Measurements from ENCODE around the gene PPP1R13L. TPM values are rescaled to one million over a fixed set of nuclear protein-coding genes. Genes with fewer than 3 reads are reported as not detected.
"Not testable (repeated sequence)": the region's sequence is repeated elsewhere in the genome, so short reads cannot be mapped to it uniquely, and the experiment has no call there.

PPP1R13L gene
- total and polyA plus RNA-seq, 4 donors: 0.59 to 3.5 (median 2.0) TPM

DNA sequence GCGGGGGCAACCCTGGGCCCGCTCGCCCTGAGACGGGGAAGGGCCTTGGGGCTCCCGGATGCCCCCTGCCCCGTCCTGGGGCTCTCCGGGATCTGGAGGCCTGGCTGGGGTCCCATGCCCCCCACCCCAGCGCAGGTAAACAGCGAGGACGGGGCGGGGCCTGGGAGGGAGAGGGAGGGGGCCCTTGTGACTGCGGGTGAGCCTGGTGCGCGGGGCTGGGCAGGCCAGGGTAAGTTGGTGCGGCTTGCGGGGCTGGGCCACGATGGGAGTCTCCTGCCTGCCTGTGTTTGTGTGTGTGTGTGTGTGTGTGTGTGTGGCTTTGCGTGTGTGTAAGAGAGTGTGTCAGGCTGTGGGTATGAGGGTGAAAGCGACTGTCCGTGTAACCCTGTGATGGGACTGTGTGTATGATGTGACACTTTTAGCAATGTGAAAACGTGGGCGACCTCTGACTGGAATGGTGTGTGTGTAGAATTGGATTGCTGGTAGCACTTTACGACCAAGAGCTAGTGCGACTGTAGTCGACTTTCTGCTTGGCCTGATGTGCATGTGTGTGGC lies 63.9 kb downstream of the PPP1R13L start:
- H3K27ac ChIP-seq (ENCODE audit: low read depth, low read length): no peak overlapping the region
- peaks cover 38% of the 10 kb centered on the region for H3K27me3 ChIP-seq (ENCODE audit: control insufficient read depth, insufficient read depth, low read length)
- H3K9me3 ChIP-seq (ENCODE audit: control insufficient read depth, insufficient read depth, low read length): no peaks in the 10 kb centered on the region
- 18% methylated on average over 25 of the region's 25 CpGs for WGBS (ENCODE audit: insufficient coverage)
- DNase-seq (ENCODE audit: low read depth in 4 of 6, low spot score in 6 of 6): no peak
- no peak overlapping the region for H3K4me3 ChIP-seq (ENCODE audit: low read depth, low read length)
- peaks cover 7% of the 10 kb centered on the region for H3K4me1 ChIP-seq (ENCODE audit: control insufficient read depth, insufficient read depth, low read length)
- H3K36me3 ChIP-seq (ENCODE audit: control insufficient read depth, insufficient read depth, low read length): no peaks in the 10 kb centered on the region

DNA sequence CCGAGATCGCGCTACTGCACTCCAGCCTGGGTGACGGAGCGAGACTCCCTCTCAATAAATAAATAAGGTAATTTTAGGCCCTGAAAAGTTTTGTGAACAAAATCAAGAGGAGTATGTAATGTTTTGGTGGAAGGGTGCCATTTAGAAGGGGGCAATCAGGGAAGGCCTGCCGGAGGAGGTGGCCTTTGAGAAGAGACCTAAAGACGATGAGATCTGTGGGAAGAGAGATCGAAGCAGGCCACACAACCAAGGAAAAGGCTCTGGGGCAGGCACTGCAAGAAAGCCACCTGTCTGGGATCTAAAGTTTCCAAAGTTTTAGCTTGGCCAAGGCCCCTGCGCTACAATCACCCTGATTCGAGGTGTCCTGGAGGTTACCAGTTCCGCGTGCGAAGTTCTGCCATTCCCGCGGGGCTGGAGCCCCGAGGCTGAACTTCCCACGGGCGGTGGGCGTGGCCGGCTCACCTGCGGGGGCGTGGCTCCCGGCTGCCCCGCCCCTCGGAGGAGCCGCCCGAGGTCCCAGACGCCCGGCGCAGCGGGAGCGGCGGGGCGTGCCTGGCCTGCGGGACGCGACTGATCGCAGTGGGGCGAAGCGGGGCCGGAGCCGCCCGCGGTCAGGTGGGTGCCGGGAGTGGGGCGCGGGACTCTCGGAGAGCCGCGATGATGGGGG lies 64.5 kb downstream of the PPP1R13L start, which contains the start of gene KLC3:
Gene KLC3 (plus strand): TSS at position 519 of the 667 bp plus-strand sequence. CDS start 4,792 bp downstream, outside the sequence.
- no peaks in the 10 kb centered on the region for H3K9me3 ChIP-seq (ENCODE audit: control insufficient read depth, insufficient read depth, low read length)
- no peaks in the 10 kb centered on the region for H3K36me3 ChIP-seq (ENCODE audit: control insufficient read depth, insufficient read depth, low read length)
- H3K27ac ChIP-seq (ENCODE audit: low read depth, low read length): no peak within 1 kb of the TSS
- H3K4me1 ChIP-seq (ENCODE audit: control insufficient read depth, insufficient read depth, low read length): peaks cover 7% of the 10 kb centered on the region
- no peak for DNase-seq (ENCODE audit: low read depth in 4 of 6, low spot score in 6 of 6)
- 2% methylated on average over 45 of the region's 50 CpGs for WGBS (ENCODE audit: insufficient coverage)
- no peak within 1 kb of the TSS for H3K4me3 ChIP-seq (ENCODE audit: low read depth, low read length)
- peaks cover 36% of the 10 kb centered on the region for H3K27me3 ChIP-seq (ENCODE audit: control insufficient read depth, insufficient read depth, low read length)

- Histone ChIP-seq H3K27ac (ENCODE audit: low read depth, low read length) (no peak overlapping the region), H3K4me1 (ENCODE audit: control insufficient read depth, insufficient read depth, low read length) (peaks cover 7% of the 10 kb centered on the region), H3K27me3 (ENCODE audit: control insufficient read depth, insufficient read depth, low read length) (peaks cover 31% of the 10 kb centered on the region), H3K9me3 (ENCODE audit: control insufficient read depth, insufficient read depth, low read length) (no peaks in the 10 kb centered on the region), H3K4me3 (ENCODE audit: low read depth, low read length) (no peak overlapping the region), H3K36me3 (ENCODE audit: control insufficient read depth, insufficient read depth, low read length) (no peaks in the 10 kb centered on the region)
- 100% methylated on average over 2 of the region's 6 CpGs for WGBS (ENCODE audit: insufficient coverage)
- DNase-seq (ENCODE audit: low read depth in 4 of 6, low spot score in 6 of 6): no peak
Observed at GRCh38 chr19:45339629-45340028, 65.2 kb downstream of the PPP1R13L start.

DNA sequence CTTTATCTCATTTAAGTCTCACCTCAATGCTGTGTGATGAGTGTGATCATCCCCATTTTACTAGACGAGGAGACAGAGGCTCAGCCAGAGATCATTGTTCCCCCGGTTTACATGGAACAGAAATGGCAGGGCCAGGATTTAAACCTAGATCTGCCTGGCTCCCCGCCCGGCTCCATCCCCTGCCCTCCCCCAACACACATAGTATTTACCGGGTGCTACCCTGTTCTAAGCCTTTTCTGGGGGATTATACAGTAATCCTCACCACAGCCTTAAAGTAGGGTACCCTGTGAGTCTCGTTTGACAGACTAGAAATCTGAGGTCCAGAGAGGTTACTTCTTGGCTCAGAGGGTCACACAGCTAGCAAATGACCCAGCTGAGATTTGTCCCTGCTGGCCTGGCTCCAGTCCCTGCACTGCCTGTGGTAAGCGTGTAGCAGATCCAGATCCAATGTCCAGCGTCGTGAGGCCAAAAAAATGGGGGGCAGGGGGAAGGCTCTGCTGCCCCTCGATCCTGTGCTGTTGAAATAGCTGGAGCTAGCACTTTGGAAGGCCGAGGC lies 68.1 kb downstream of the PPP1R13L start:
- no peak for DNase-seq (ENCODE audit: low read depth in 4 of 6, low spot score in 6 of 6)
- Histone ChIP-seq H3K4me1 (ENCODE audit: control insufficient read depth, insufficient read depth, low read length) (peaks cover 7% of the 10 kb centered on the region), H3K4me3 (ENCODE audit: low read depth, low read length) (no peak overlapping the region), H3K9me3 (ENCODE audit: control insufficient read depth, insufficient read depth, low read length) (no peaks in the 10 kb centered on the region), H3K27me3 (ENCODE audit: control insufficient read depth, insufficient read depth, low read length) (peaks cover 27% of the 10 kb centered on the region), H3K27ac (ENCODE audit: low read depth, low read length) (no peak overlapping the region), H3K36me3 (ENCODE audit: control insufficient read depth, insufficient read depth, low read length) (no peaks in the 10 kb centered on the region)
- 77% methylated on average over 8 of the region's 11 CpGs for WGBS (ENCODE audit: insufficient coverage)

GRCh38 chr19:45334881-45335280 lies 70.0 kb downstream of the PPP1R13L start:
- not testable (repeated sequence) for H3K27me3 ChIP-seq (ENCODE audit: control insufficient read depth, insufficient read depth, low read length); DNase-seq (ENCODE audit: low read depth in 4 of 6, low spot score in 6 of 6); H3K27ac ChIP-seq (ENCODE audit: low read depth, low read length); H3K36me3 ChIP-seq (ENCODE audit: control insufficient read depth, insufficient read depth, low read length); H3K9me3 ChIP-seq (ENCODE audit: control insufficient read depth, insufficient read depth, low read length); H3K4me3 ChIP-seq (ENCODE audit: low read depth, low read length); H3K4me1 ChIP-seq (ENCODE audit: control insufficient read depth, insufficient read depth, low read length)
- 100% methylated on average over 2 of the region's 4 CpGs for WGBS (ENCODE audit: insufficient coverage)

- no peak overlapping the region for H3K4me3 ChIP-seq (ENCODE audit: low read depth, low read length)
- peaks cover 4% of the 10 kb centered on the region for H3K4me1 ChIP-seq (ENCODE audit: control insufficient read depth, insufficient read depth, low read length)
- no peaks in the 10 kb centered on the region for H3K9me3 ChIP-seq (ENCODE audit: control insufficient read depth, insufficient read depth, low read length)
- WGBS (ENCODE audit: insufficient coverage): 69% methylated on average over 1 of the region's 10 CpGs
- H3K27ac ChIP-seq (ENCODE audit: low read depth, low read length): no peak overlapping the region
- no peaks in the 10 kb centered on the region for H3K36me3 ChIP-seq (ENCODE audit: control insufficient read depth, insufficient read depth, low read length)
- no peak for DNase-seq (ENCODE audit: low read depth in 4 of 6, low spot score in 6 of 6)
- peaks cover 5% of the 10 kb centered on the region for H3K27me3 ChIP-seq (ENCODE audit: control insufficient read depth, insufficient read depth, low read length)
Observed at GRCh38 chr19:45333609-45334303, 71.1 kb downstream of the PPP1R13L start.

DNA sequence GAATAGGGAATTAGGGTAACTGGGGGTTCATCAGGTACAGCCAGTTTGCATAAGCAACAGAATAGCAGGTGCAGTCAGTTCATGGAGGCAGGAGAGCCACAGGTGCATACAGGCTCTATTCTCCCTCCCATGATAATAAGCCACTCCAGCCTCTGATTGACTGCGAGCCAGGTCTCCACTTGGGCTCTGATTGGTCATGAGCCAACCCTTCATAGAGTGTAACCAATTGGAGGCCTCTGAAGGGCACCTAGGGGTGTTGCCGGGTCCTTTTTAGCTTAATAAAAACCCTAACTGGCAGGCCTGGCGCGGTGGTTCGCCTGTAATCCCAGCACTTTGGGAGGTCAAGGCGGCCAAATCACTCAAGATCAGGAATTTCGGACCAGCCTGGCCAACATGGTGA lies 73.5 kb downstream of the PPP1R13L start:
- DNase-seq (ENCODE audit: low read depth in 4 of 6, low spot score in 6 of 6): no peak
- no peak overlapping the region for H3K4me3 ChIP-seq (ENCODE audit: low read depth, low read length)
- 88% methylated on average over 7 of the region's 7 CpGs for WGBS (ENCODE audit: insufficient coverage)
- no peaks in the 10 kb centered on the region for H3K27me3 ChIP-seq (ENCODE audit: control insufficient read depth, insufficient read depth, low read length)
- no peaks in the 10 kb centered on the region for H3K36me3 ChIP-seq (ENCODE audit: control insufficient read depth, insufficient read depth, low read length)
- H3K9me3 ChIP-seq (ENCODE audit: control insufficient read depth, insufficient read depth, low read length): no peaks in the 10 kb centered on the region
- no peak overlapping the region for H3K27ac ChIP-seq (ENCODE audit: low read depth, low read length)
- H3K4me1 ChIP-seq (ENCODE audit: control insufficient read depth, insufficient read depth, low read length): peaks cover 3% of the 10 kb centered on the region

Small RNAs within 50 kb of the gene (small RNA-seq; reads per million reads assigned to genes)
- gene MIR6088 (ENCODE audit: low replicate concordance): not detected

Other genes starting within 250 kb of the PPP1R13L start
- under 1 TPM; 0.44 to 0.99 TPM for gene NKPD1, start 244.1 kb downstream of the PPP1R13L start, total RNA-seq
- gene NKPD1, start 244.1 kb downstream of the PPP1R13L start, polyA plus RNA-seq (ENCODE audit: insufficient read length in 2 of 2): 1 to 10 TPM; 1.1 to 1.4 TPM
- 10 to 100 TPM in 1 of 2 donors, 1 to 10 TPM in 1; 7.0 to 22.7 TPM for gene TRAPPC6A, start 226.8 kb downstream of the PPP1R13L start, total RNA-seq
- 10 to 100 TPM; 22.2 to 26.2 TPM for gene TRAPPC6A, start 226.8 kb downstream of the PPP1R13L start, polyA plus RNA-seq (ENCODE audit: insufficient read length in 2 of 2)
- 1 to 10 TPM; 2.3 to 3.0 TPM for gene BLOC1S3, start 226.3 kb downstream of the PPP1R13L start, total RNA-seq
- gene BLOC1S3, start 226.3 kb downstream of the PPP1R13L start, polyA plus RNA-seq (ENCODE audit: insufficient read length in 2 of 2): 10 to 100 TPM; 13.7 to 15.1 TPM
- 1 to 10 TPM in 1 of 2 donors, under 1 TPM in 1; 0.99 to 2.9 TPM for gene EXOC3L2, start 159.7 kb downstream of the PPP1R13L start, total RNA-seq
- gene EXOC3L2, start 159.7 kb downstream of the PPP1R13L start, polyA plus RNA-seq (ENCODE audit: insufficient read length in 2 of 2): under 1 TPM; 0.19 to 0.92 TPM
- gene MARK4, start 153.8 kb downstream of the PPP1R13L start, total RNA-seq: 10 to 100 TPM; 27.2 to 41.5 TPM
- gene MARK4, start 153.8 kb downstream of the PPP1R13L start, polyA plus RNA-seq (ENCODE audit: insufficient read length in 2 of 2): 100 to 1,000 TPM in 1 of 2 donors, 10 to 100 TPM in 1; 83.9 to 105 TPM
- gene CKM, start 82.2 kb downstream of the PPP1R13L start, total RNA-seq: under 1 TPM; 0.94 to 0.99 TPM
- 1 to 10 TPM in 1 of 2 donors, under 1 TPM in 1; 0.76 to 3.4 TPM for gene CKM, start 82.2 kb downstream of the PPP1R13L start, polyA plus RNA-seq (ENCODE audit: insufficient read length in 2 of 2)
- 1 to 10 TPM in 1 of 2 donors, under 1 TPM in 1; 0.17 to 1.1 TPM for gene KLC3, start 64.3 kb downstream of the PPP1R13L start, total RNA-seq
- 1 to 10 TPM in 1 of 2 donors, under 1 TPM in 1; 0.44 to 1.4 TPM for gene KLC3, start 64.3 kb downstream of the PPP1R13L start, polyA plus RNA-seq (ENCODE audit: insufficient read length in 2 of 2)
- gene ERCC2, start 34.5 kb downstream of the PPP1R13L start, total RNA-seq: 10 to 100 TPM; 14.6 to 14.8 TPM
- 10 to 100 TPM; 41.5 to 47.0 TPM for gene ERCC2, start 34.5 kb downstream of the PPP1R13L start, polyA plus RNA-seq (ENCODE audit: insufficient read length in 2 of 2)
- gene POLR1G, start 1.6 kb upstream of the PPP1R13L start, total RNA-seq: 1 to 10 TPM; 2.3 to 8.6 TPM
- 1 to 10 TPM; 8.9 to 9.5 TPM for gene POLR1G, start 1.6 kb upstream of the PPP1R13L start, polyA plus RNA-seq (ENCODE audit: insufficient read length in 2 of 2)
- 10 to 100 TPM; 45.3 to 93.8 TPM for gene ERCC1, start 18.8 kb upstream of the PPP1R13L start, total RNA-seq
- gene ERCC1, start 18.8 kb upstream of the PPP1R13L start, polyA plus RNA-seq (ENCODE audit: insufficient read length in 2 of 2): 10 to 100 TPM; 86.0 to 98.1 TPM
- 10 to 100 TPM; 11.5 to 85.8 TPM for gene FOSB, start 62.9 kb upstream of the PPP1R13L start, total RNA-seq
- gene FOSB, start 62.9 kb upstream of the PPP1R13L start, polyA plus RNA-seq (ENCODE audit: insufficient read length in 2 of 2): 10 to 100 TPM in 1 of 2 donors, 1 to 10 TPM in 1; 5.9 to 66.5 TPM
- 10 to 100 TPM; 15.7 to 30.5 TPM for gene RTN2, start 92.0 kb upstream of the PPP1R13L start, total RNA-seq
- 10 to 100 TPM; 62.5 to 68.2 TPM for gene RTN2, start 92.0 kb upstream of the PPP1R13L start, polyA plus RNA-seq (ENCODE audit: insufficient read length in 2 of 2)
- gene PPM1N, start 93.4 kb upstream of the PPP1R13L start, total RNA-seq: 1 to 10 TPM in 1 of 2 donors, under 1 TPM in 1; 0.79 to 1.5 TPM
- 1 to 10 TPM; 1.8 to 2.1 TPM for gene PPM1N, start 93.4 kb upstream of the PPP1R13L start, polyA plus RNA-seq (ENCODE audit: insufficient read length in 2 of 2)
- gene VASP, start 102.4 kb upstream of the PPP1R13L start, total RNA-seq: 10 to 100 TPM; 19.6 to 35.8 TPM
- gene VASP, start 102.4 kb upstream of the PPP1R13L start, polyA plus RNA-seq (ENCODE audit: insufficient read length in 2 of 2): 10 to 100 TPM; 34.1 to 34.9 TPM
- 1 to 10 TPM; 3.9 to 5.8 TPM for gene OPA3, start 179.7 kb upstream of the PPP1R13L start, total RNA-seq
- 10 to 100 TPM in 1 of 2 donors, 1 to 10 TPM in 1; 9.3 to 11.0 TPM for gene OPA3, start 179.7 kb upstream of the PPP1R13L start, polyA plus RNA-seq (ENCODE audit: insufficient read length in 2 of 2)
- 1 to 10 TPM in 1 of 2 donors, under 1 TPM in 1; 0.30 to 1.2 TPM for gene GPR4, start 197.1 kb upstream of the PPP1R13L start, total RNA-seq
- 1 to 10 TPM; 1.7 to 3.1 TPM for gene GPR4, start 197.1 kb upstream of the PPP1R13L start, polyA plus RNA-seq (ENCODE audit: insufficient read length in 2 of 2)
- gene EML2, start 234.3 kb upstream of the PPP1R13L start, total RNA-seq: 10 to 100 TPM; 37.6 to 92.6 TPM
- 100 to 1,000 TPM; 107 to 135 TPM for gene EML2, start 234.3 kb upstream of the PPP1R13L start, polyA plus RNA-seq (ENCODE audit: insufficient read length in 2 of 2)